HG03354 (cell line): Measurements from ENCODE around the gene TARS3.

Experiments
- ATAC-seq: cut with Tn5 transposase; IDR thresholded peaks from one replicate; pipeline ENCODE4 v1.9.1; 2021; ENCODE audit warnings: mild to moderate bottlenecking; ENCODE audit not compliant: unreplicated experiment, poor library complexity, severe bottlenecking

The TARS3 gene

DNA sequence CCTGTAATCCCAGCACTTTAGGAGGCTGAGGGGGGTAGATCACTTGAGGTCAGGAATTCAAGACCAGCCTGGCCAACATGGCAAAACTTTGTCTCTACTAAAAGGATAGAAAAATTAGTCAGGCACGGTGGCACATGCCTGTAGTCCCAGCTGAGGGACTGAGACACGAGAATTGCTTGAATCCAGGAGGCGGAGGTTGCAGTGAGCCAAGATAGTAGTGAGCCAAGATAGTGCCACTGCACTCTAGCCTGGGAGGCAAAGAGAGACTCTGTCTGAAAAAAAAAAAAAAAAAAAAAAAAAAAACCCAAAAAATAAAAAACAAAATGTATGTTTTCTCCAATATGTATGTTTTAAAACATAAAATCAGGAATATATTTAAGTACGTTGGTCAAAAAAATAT lies 16.3 kb downstream of the TARS3 start:
- no peak for ATAC-seq

DNA sequence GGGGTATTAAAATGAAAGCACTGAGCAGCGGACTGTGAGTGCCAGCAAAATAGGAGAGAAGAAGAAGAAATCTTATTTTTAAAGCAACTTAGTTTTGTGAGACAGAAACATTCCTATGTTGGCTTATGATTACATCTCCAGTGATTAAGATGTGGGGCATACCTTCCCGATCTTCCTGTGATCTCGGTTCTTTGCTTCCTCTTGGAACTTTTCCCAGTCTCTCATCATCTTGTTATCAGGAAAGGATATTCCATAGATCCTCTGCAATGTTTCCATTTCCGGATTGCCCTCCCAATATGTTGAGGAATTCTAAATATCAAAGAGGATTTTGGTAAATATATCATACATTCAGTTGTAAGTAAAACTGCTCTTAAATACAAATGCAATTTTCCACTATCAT lies 22.2 kb downstream of the TARS3 start:
- ATAC-seq: no peak

DNA sequence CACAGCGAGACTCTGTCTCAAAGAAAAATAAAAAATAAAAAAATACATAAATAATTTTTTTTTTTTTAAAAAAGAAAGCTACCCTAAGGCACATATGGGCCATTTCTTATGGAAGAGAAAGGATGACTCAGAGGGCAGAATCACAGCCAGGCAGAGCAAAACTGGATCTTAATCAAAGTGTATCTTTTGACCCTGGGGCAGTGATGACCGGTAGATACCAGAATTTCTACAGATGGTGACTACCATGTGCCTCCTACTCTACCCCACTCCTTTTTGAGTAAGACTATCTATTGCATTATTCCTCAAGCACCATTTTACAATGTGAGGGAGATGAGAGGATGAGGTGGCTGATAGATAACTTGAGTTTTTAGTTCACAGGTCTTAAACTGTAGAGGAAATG lies 26.0 kb downstream of the TARS3 start:
- ATAC-seq: no peak

DNA sequence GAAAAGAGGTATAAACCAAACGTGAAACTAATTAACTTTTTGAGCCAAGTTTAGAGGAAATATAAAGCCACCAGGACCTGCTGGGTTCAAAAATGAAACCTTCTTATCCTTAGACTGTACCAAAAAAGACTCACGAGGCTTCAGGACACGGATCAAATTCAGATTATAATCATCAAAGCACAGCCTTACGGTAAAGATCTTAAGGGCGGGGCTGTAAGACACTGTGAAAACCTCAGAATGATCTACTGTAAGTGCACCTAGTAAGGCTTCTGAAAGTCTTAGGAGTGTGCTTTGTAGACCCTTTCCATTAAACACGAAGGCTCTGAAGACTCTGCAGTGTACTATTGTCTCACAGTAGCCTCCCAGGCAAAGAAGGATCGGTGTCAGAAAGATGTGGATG lies 26.8 kb downstream of the TARS3 start:
- no peak for ATAC-seq

DNA sequence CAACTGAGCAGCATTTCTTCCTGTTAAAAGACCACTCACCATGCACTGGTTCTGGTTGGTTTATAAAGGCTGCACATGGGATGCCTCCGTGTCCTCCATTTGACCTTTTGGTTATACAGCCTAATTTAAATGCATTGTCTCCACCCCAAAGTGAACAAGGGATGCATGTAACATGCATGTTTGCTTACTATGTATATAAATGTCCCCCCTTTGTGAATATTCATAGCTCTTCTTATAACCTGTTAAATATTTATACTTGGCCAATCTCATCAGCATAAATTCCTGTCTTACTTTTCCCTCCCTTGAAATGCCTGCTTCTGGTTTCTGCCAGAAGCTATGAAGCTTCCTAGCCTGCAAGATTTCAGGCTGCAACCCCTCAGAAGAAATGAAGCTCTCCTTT lies 27.4 kb downstream of the TARS3 start:
- no peak for ATAC-seq

DNA sequence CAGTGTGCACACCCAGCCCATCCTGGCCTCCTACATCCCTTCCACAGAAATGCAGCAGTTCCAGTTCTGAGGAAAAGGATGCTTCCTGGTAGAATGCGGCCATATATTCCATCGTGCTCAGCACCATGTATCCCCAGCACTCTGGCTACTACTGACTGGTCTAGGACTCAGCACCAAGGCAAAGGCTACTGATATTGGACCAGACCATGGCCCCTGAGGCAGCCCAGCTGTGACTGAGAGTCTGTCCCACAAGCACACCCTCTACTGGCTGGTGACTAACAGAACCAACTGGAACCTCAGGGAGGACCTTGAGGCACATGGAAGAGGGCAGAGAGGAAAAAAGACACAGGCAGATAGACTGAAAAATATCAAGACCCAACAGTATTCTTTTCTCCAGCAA lies 30.0 kb downstream of the TARS3 start:
- ATAC-seq: no peak

DNA sequence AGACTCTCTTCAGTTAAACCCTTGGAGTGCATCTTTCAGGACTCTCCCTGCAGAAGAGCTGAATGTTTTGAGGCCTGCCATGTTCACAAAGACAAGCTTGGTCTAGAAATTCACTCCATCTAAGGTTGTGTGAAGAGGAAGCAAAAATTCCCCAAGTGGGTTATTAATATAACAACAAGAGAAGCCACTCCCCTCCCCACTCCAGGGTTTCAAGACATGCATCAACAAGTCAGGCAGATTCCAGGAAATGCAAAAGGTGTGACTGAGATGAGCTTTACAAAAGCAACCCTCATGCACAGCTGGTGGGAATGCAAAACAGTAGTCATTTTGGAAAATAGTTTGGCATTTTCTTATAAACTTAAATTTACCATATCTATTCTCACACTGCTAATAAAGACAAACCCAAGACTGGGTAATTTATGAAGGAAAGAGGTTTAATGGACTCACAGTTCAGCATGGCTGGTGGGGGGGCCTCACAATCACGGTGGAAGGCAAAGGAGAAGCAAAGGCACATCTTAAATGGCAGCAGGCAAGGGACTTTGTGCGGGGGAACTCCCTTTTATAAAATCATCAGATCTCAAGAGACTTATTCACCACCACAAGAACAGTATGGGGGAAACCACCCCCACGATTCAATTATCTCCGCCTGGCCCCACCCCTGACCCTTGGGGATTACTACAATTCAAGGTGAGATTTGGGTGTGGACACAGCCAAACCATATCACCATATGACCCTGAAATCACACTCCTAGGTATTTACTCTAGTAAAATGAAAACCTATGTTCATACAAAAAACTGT lies 31.3 kb downstream of the TARS3 start:
- ATAC-seq: no peak

DNA sequence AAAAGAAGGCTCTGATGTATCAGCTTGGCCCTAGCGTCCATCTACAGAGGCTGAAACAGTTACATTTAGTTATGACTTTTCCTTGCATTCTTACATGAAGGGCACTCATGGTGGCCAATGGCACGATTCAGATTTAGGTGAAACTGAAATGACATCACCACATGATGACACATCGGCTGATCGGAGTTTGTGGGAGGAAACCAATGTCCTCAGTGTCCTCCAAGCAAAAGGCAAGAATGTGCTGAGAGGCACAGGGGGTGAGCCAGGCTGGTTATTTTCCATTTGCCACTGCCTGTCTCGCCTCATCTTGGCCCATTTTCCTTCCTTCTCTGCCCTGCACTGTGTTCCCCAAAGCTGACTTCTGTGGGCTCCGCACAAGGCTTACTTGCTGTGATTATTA lies 34.4 kb downstream of the TARS3 start:
- no peak for ATAC-seq

DNA sequence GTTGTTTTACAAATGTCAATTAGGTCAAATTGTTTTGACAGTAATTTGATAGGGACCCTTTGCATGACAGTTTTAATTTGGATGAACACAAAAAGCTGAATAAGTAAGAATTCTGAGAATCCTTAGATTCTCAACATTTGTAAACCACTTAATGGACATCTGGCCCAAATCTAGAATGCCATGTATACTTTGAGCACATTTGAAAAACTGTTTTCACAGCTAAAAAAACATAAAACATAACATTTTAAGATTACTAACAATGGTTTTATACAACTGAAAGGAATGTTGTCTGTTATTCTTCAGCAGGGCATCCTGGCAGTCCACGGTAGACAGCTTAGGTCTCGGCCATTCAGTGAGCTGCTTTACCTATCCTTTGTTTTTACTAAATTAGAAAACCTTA lies 37.6 kb downstream of the TARS3 start:
- no peak for ATAC-seq

DNA sequence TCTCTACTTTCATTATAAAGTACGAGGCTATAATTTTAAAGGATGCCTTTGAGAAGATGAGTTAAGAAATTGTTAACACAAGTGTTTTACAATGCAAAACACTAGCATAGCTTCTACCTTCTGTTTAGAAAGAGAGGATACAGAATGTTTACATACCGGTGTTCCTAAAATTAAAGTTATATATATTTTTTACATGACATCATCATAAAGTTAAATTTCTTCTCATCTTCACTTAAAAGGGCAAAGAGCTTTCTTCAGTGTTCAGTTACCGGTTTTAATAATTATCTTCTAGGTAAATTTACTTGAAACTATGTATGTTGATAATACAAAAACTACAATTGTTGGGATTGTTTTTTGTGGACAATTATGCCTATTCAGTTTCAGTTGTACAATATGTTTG lies 39.4 kb downstream of the TARS3 start:
- no peak for ATAC-seq

DNA sequence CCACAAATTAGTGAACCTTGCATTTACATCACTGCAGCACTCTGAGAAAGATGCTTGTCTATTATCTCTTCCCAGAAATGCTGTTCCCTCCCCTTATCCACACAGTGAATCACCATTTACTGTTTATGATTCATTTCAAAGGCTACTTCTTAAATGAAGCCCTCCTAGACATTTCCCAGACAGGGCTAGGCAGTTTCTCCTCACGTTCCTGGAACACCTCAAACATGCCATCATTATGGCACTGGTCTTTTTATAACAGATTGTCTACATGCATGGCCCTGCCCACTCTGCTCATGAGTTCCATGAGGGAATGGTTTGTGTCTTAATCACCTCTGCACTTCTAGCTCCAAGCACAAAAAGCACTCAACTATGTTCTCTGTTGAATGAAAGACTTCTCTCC lies 39.9 kb downstream of the TARS3 start:
- no peak for ATAC-seq

DNA sequence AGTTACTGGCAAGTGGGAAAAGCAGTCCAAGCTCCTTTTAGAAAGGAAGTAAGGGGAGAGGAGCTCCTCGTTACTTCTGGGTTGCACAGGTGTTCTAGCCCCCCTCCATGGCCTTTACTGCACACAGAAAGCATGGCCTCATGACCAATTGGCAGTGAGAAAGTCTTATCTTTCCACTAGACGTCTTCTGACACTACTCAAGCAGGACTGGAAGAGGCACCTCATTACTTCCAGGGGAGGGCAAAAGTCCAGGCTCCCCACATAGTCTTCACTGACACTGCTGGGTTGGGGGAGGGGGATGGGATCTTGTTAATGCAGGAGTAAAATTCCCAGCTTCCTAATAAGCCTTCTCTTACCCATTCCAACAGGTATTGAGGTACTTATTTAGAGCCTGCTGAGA lies 44.5 kb downstream of the TARS3 start:
- ATAC-seq: no peak

DNA sequence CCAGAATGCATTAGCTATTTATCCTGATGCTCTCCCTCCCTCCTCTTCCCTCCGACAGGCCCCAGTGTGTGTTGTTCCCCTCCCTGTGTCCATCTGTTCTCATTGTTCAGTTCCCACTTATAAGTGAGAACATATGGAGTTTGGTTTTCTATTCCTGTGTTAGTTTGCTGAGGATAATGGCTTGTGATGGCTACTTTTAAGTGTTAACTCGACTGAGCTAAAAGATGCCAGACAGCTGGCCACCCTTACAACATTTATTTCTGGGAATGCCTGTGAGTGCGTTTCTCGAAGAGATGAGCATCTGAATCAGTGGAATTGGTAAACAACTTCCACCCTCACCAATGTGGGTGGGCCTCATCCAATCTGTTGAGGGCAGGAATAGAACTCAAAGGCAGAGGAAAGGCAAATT lies 47.3 kb downstream of the TARS3 start:
- no peak for ATAC-seq

DNA sequence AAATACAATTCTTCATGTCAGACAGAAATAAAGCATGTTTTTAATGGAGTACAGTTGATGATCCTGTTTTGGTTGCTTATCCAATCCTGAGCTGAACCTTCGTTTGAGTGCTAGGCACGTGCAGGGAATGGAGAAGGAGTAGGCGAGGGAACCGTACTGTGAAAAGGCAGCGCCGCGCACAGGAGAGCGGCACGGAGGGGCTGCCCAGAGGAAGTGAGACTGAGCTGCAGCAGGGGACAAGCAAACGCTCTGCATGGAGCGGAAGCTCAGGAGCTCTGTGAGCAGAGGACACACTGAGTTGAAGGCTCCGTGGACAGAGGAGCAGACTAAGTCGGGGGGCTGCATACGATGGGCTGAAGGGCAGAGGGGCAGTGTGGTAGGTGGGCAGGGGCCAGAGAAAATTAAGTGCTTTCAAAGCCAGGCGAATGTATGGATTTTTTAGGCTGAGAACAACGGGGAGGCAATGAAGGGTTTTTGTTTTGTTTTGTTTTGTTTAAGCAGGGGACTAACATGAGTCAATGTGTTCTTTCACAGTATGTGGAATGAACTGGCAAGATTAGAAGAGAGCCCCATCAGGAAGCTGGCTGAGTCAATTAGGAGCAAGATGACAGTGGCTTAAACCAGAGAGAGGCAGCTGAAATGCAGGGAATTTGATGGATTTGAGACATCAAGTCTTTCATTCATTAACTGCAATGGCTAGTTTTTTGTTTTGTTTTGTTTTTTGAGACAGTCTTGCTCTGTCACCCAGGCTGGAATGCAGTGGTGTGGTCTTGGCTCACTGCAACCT lies 48.3 kb downstream of the TARS3 start:
- ATAC-seq: no peak

DNA sequence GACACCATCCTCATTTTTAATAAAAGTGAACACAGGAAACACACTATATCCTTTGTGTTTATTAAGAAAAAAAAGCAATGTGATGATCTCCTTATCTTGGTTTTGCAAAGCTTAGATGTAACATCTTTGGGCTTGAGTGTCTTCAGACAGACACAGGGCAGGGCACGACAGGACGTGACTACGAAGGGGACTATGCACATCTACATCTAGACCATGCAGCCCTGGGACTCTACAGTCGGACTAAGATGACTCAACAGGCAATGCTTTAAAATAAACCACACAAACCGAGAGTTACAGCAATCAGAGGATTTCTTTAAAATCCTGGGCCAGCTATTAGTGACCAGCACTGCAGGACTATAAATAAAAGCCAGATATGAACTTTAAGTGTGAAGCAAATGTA lies 49.3 kb downstream of the TARS3 start:
- no peak for ATAC-seq

DNA sequence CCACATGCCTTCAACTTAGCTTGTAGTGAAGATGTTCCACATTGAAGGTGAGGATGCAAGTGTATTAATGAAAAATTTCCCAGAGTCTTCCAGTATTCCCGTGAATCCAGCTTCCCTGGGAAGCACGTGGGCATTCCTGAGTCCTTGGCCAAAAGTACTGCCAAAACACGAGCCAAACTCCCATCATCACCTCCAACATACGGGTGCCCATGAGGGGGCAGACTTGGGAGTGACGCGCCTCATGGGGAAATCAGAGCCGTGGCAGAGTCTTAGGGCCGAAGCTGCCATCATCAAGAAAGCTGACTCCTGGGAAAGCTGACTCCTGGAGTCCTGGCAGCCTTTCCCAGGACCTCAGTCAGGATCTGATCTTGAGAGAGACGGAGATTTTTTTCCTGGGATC lies 52.0 kb downstream of the TARS3 start:
- no peak for ATAC-seq

DNA sequence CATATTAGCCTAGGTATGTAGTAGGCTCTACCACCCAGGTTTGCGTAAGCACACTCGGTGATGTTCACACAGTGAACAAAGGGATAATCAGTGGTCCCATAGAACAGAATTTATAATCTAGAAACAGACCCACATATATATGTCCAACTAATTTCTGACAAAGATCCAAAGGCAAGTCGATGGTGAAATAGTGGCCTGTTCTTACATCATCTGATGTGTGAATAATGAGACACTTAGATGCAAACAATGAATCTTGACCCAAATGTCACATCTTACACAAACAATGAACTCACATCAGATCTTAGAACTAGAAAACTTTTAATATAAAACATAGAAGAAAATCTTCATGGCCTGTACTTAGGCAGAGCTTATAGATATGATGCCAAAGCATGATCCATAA lies 54.5 kb downstream of the TARS3 start:
- no peak for ATAC-seq

DNA sequence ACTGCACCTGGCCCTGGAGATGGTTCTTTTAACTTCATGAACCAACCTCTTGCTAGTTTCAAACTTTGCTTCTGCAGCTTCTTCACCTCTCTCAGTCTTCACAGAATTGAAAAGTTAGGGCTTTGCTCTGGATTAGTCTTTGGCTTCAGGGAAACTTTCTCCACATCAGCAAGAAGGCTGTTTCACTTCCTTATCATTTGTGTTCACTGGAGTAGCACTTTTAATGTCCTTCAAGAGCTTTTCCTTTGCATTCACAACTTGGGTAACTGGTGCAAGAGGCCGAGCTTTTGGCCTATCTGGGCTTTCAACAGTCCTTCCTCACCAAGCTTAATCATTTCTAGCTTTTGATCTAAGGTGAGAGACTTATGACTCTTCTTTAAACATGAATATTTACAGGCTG lies 56.4 kb downstream of the TARS3 start:
- ATAC-seq: no peak

DNA sequence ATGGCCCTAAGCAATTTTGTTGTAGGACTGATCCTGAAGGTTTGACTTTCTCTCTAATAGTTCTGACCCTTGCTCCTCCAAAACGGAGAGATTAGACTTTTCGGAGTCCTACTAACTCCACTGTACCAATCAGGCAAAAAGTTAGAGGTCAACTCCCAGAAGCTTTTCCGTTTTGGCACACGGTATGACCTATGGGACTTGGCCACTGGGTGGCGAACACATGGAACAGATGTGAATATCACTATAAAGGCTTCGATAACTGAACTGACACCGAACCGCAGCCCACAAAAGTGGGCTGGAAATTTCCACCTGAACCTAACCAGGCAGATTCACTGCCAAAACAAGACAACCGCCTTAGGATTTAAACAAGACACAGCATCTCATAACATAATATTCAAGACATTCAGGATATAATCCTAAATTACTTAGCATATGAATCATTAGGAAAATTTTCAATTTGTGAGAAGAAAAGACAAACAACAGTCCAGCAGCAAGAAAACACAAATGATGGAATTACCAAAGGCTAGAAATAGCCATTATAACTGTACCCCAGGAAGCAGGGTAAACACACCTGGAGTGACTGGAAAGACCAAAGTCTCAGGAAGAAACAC lies 59.9 kb downstream of the TARS3 start:
- no peak for ATAC-seq

DNA sequence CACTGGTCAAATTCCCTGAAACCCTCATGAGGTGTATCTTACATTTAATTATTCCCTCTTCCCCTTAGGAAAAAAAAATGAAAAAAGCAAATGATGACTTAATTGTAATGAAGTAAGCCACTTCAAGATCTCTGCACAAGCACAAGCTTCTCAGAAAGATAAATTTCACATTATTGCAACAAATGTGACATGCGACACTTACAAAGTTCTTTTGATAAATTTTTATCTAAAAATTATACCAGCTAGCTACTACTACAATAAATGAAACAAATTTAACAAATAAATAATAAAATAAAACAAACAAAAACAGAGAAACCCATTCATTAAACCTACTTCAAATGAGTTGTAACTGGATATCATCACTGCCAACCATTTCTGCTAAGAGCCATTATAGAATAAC lies 62.1 kb downstream of the TARS3 start:
- no peak for ATAC-seq

DNA sequence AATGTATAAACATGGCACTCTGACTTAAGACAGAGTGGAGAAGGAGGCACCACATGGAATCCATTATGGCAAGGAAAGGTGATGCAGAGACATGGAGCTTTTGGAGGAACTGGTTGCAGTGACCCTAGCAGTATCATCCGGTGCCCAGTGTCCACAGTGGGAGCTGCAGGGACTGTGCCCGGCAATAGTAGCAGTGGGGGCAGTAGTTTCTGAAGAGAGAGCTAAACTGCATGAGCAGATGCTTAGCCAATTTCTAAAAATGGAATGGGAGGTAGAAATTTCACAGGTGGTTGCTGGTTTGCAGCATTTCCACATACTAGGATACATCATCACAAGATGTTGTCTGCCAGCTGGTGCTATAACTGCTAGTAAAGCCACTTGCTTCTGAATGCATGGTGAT lies 64.3 kb downstream of the TARS3 start:
- ATAC-seq: no peak
